Vagina (tissue), 2 donors: ENCODE measurements around the gene METTL17.

ENCODE experiments used
- CTCF ChIP-seq, 3 experiments: fragments of 450-650 bp in 2 of 3; fragments of 200-600 bp in 1 of 3; sonication (generic) in 1 of 3; IDR thresholded peaks; one replicate each; pipeline ENCODE4 v1.5.1; 2017 to 2019; ENCODE audit warnings: antibody characterized with exemption in 3 of 3, mild to moderate bottlenecking in 2 of 3, moderate library complexity in 2 of 3
- POLR2A ChIP-seq, 2 donors: fragments of 450-650 bp; IDR thresholded peaks; one replicate each; pipeline ENCODE4 v1.6.1; 2017; ENCODE audit warnings: antibody characterized with exemption in 2 of 2, mild to moderate bottlenecking in 2 of 2, moderate library complexity in 2 of 2

- no peak for TF ChIP-seq CTCF (IDR thresholded peaks at IDR 0.05)
- TF ChIP-seq POLR2A (IDR thresholded peaks at IDR 0.05), result no peak
These were observed 29.0 kb downstream of the METTL17 start for GRCh38 chr14:21018781-21019180.
